Glutamatergic neuron (in vitro differentiated cells): ENCODE measurements around the gene SPSB4. TPM values are rescaled to one million over a fixed set of nuclear protein-coding genes. Genes with fewer than 3 reads are reported as not detected.
"Not testable (repeated sequence)": the region's sequence is repeated elsewhere in the genome, so short reads cannot be mapped to it uniquely, and the experiment has no call there.

Experiments
- DNase-seq: peaks from one replicate; pipeline ENCODE4 v3.0.0; 2022
- H3K27ac Mint-ChIP-seq: one replicate; pipeline ENCODE4 v1.8.0; 2020; ENCODE audit warnings: mild to moderate bottlenecking, mixed read lengths, inconsistent platforms; ENCODE audit not compliant: unreplicated experiment
- H3K27me3 Mint-ChIP-seq: one replicate; pipeline ENCODE4 v1.8.0; 2020; ENCODE audit warnings: mild to moderate bottlenecking, moderate library complexity, mixed read lengths, inconsistent platforms; ENCODE audit not compliant: unreplicated experiment
- H3K36me3 Mint-ChIP-seq: one replicate; pipeline ENCODE4 v1.8.0; 2020; ENCODE audit warnings: mild to moderate bottlenecking, mixed read lengths, inconsistent platforms; ENCODE audit not compliant: unreplicated experiment
- H3K4me1 Mint-ChIP-seq: one replicate; pipeline ENCODE4 v1.8.0; 2020; ENCODE audit warnings: mild to moderate bottlenecking, low read depth, mixed read lengths, inconsistent platforms; ENCODE audit not compliant: unreplicated experiment
- H3K4me3 Mint-ChIP-seq: one replicate; pipeline ENCODE4 v1.8.0; 2020; ENCODE audit warnings: mild to moderate bottlenecking, mixed read lengths, inconsistent platforms; ENCODE audit not compliant: unreplicated experiment
- H3K9me3 Mint-ChIP-seq: one replicate; pipeline ENCODE4 v1.8.0; 2020; ENCODE audit warnings: mild to moderate bottlenecking, moderate library complexity, mixed read lengths, inconsistent platforms; ENCODE audit not compliant: unreplicated experiment
- CTCF ChIP-seq: fragments of 200-600 bp; sonication (generic); IDR thresholded peaks from one replicate; pipeline ENCODE4 v1.5.0; 2021; ENCODE audit not compliant: partially characterized antibody, unreplicated experiment
- total RNA-seq: library from RNA; stranded (reverse); fragmentation: NEBNext Ultra II Directional; extraction: Animal tissue kit (Norgen Biotek cat#: 25700); gene quantifications from one replicate; pipeline ENCODE4 v1.2.1, GENCODE V29; 2021; ENCODE audit not compliant: unreplicated experiment

Gene SPSB4
- total RNA-seq, 1 donor from 2014 or later, result 98.4 TPM

- H3K36me3 Mint-ChIP-seq, result no peaks in the 10 kb centered on the region
Measured at GRCh38 chr3:141011997-141012262, 39.2 kb upstream of the SPSB4 start.

GRCh38 chr3:141012571-141012970 lies 38.6 kb upstream of the SPSB4 start:
- H3K4me3 Mint-ChIP-seq, result no peak overlapping the region
- peaks cover under 1% of the 10 kb centered on the region for H3K27me3 Mint-ChIP-seq
- no peak for DNase-seq
- no peaks in the 10 kb centered on the region for H3K36me3 Mint-ChIP-seq
- peaks cover 13% of the 10 kb centered on the region for H3K4me1 Mint-ChIP-seq
- peaks cover 1% of the 10 kb centered on the region for H3K9me3 Mint-ChIP-seq
- no peak for TF ChIP-seq CTCF
- H3K27ac Mint-ChIP-seq, result no peak overlapping the region

More at GRCh38 chr3:141011997-141012262, 39.2 kb upstream of the SPSB4 start:
- H3K27ac Mint-ChIP-seq, result no peak overlapping the region
- no peaks in the 10 kb centered on the region for H3K27me3 Mint-ChIP-seq
- peaks cover 1% of the 10 kb centered on the region for H3K9me3 Mint-ChIP-seq
- H3K4me3 Mint-ChIP-seq, result no peak overlapping the region
- no peak for TF ChIP-seq CTCF
- H3K4me1 Mint-ChIP-seq, result peaks cover 13% of the 10 kb centered on the region
- DNase-seq, result no peak

- Mint-ChIP-seq H3K9me3 (peaks cover 1% of the 10 kb centered on the region), H3K4me3 (no peak overlapping the region), H3K4me1 (peaks cover 14% of the 10 kb centered on the region), H3K27ac (no peak overlapping the region), H3K27me3 (peaks cover 1% of the 10 kb centered on the region), H3K36me3 (peaks cover 4% of the 10 kb centered on the region)
- no peak for DNase-seq
- TF ChIP-seq CTCF, result no peak
Measured at GRCh38 chr3:141015481-141015880, 35.7 kb upstream of the SPSB4 start.

- not testable (repeated sequence) for DNase-seq, H3K4me1 Mint-ChIP-seq, H3K27ac Mint-ChIP-seq, H3K4me3 Mint-ChIP-seq, H3K9me3 Mint-ChIP-seq, H3K27me3 Mint-ChIP-seq, H3K36me3 Mint-ChIP-seq
Measured at GRCh38 chr3:141017366-141018322, 33.5 kb upstream of the SPSB4 start.

- Mint-ChIP-seq H3K36me3 (peaks cover 4% of the 10 kb centered on the region), H3K27ac (peak overlapping the region; percentile 92), H3K4me1 (peaks cover 3% of the 10 kb centered on the region), H3K4me3 (no peak overlapping the region), H3K27me3 (peaks cover 1% of the 10 kb centered on the region), H3K9me3 (peaks cover 1% of the 10 kb centered on the region)
- no peak for TF ChIP-seq CTCF
- DNase-seq, result peak; percentile 42
Measured at GRCh38 chr3:141019244-141019643, 31.9 kb upstream of the SPSB4 start.
